IMR-90 (cell line): ENCODE measurements around the gene CTAG2. TPM values are rescaled to one million over a fixed set of nuclear protein-coding genes. Genes with fewer than 3 reads are reported as not detected.
"Not testable (repeated sequence)": the region's sequence is repeated elsewhere in the genome, so short reads cannot be mapped to it uniquely, and the experiment has no call there.

Source experiments
- ATAC-seq: fragments of 200-7000 bp; cut with Tn5 transposase; 2 replicates; pipeline ENCODE4 v1.9.1; 2020; ENCODE audit warnings: low read depth, mild to moderate bottlenecking, moderate library complexity
- BruUV-seq: library from RNA; stranded (reverse); fragments of 400-500 nt; replicated peaks from 2 replicates; lab custom pipeline; 2021; lab: Mats Ljungman, UMichigan
- CTCF ChIA-PET: fragments of 300-600 bp; formaldehyde crosslinking; extraction: SDS; loops from one replicate; lab custom pipeline; 2021; ENCODE audit warnings: antibody characterized with exemption; lab: Yijun Ruan, JAX
- POLR2A ChIA-PET: fragments of 300-600 bp; sonication (Branson Sonifier 250); formaldehyde crosslinking; loops from one replicate; lab custom pipeline; 2022; ENCODE audit warnings: antibody characterized with exemption; ENCODE audit not compliant: unreplicated experiment; lab: Charles Lee
- DNase-seq: peaks from one replicate; pipeline ENCODE4 v3.0.0; 2013
- H2AFZ ChIP-seq: replicated peaks from 2 replicates; pipeline ENCODE3; 2013; ENCODE audit warnings: low read length, mild to moderate bottlenecking; ENCODE audit not compliant: poor library complexity
- H2AK5ac ChIP-seq: 2 replicates; pipeline ENCODE4 v1.6.1; 2013; ENCODE audit warnings: low read depth, low read length, inconsistent platforms
- H2AK9ac ChIP-seq: replicated peaks from 2 replicates; pipeline ENCODE3; 2013; ENCODE audit warnings: mild to moderate bottlenecking, low read depth, low read length, moderate library complexity; ENCODE audit not compliant: poor library complexity
- H2BK120ac ChIP-seq: 2 replicates; pipeline ENCODE4 v1.6.1; 2013; ENCODE audit warnings: low read depth, low read length, inconsistent platforms
- H2BK15ac ChIP-seq: 3 replicates; pipeline ENCODE4 v1.6.1; 2013; ENCODE audit warnings: low read depth, low read length, inconsistent platforms
- H2BK20ac ChIP-seq: 2 replicates; pipeline ENCODE4 v1.6.1; 2013; ENCODE audit warnings: low read depth, mild to moderate bottlenecking, inconsistent platforms, low read length, moderate library complexity
- H2BK5ac ChIP-seq: 2 replicates; pipeline ENCODE4 v1.6.1; 2013; ENCODE audit warnings: mild to moderate bottlenecking, low read depth, low read length, inconsistent platforms; ENCODE audit not compliant: poor library complexity, severe bottlenecking
- H3K14ac ChIP-seq: replicated peaks from 2 replicates; pipeline ENCODE4 v1.6.1; 2013; ENCODE audit warnings: low read depth, low read length, inconsistent platforms
- H3K18ac ChIP-seq: 2 replicates; pipeline ENCODE4 v1.6.1; 2013; ENCODE audit warnings: low read depth, low read length, control low read depth
- H3K23ac ChIP-seq: 2 replicates; pipeline ENCODE4 v1.6.1; 2013; ENCODE audit warnings: low read depth, low read length, inconsistent platforms
- H3K27ac ChIP-seq: 2 replicates; pipeline ENCODE4 v1.5.1; 2013; ENCODE audit warnings: mild to moderate bottlenecking, control low read depth, low read length; ENCODE audit not compliant: insufficient read depth
- H3K27me3 ChIP-seq: 2 replicates; pipeline ENCODE4 v1.6.1; 2013; ENCODE audit warnings: low read length; ENCODE audit not compliant: control insufficient read depth, insufficient read depth
- H3K36me3 ChIP-seq: 2 replicates; pipeline ENCODE4 v1.6.1; 2013; ENCODE audit warnings: low read length, mixed read lengths; ENCODE audit not compliant: control insufficient read depth, insufficient read depth
- H3K4ac ChIP-seq: 2 replicates; pipeline ENCODE4 v1.6.1; 2013; ENCODE audit warnings: low read depth, low read length, inconsistent platforms
- H3K4me1 ChIP-seq: 2 replicates; pipeline ENCODE4 v1.6.1; 2013; ENCODE audit warnings: low read length, mixed read lengths; ENCODE audit not compliant: control insufficient read depth, insufficient read depth
- H3K4me2 ChIP-seq: 2 replicates; pipeline ENCODE4 v1.6.1; 2013; ENCODE audit warnings: low read depth, mild to moderate bottlenecking, control low read depth, low read length, moderate library complexity
- H3K4me3 ChIP-seq: 2 replicates; pipeline ENCODE4 v1.5.1; 2013; ENCODE audit warnings: low read depth, mild to moderate bottlenecking, control low read depth, low read length, moderate library complexity; ENCODE audit not compliant: insufficient read depth
- H3K56ac ChIP-seq: 2 replicates; pipeline ENCODE4 v1.6.1; 2013; ENCODE audit warnings: low read length, inconsistent platforms; ENCODE audit not compliant: insufficient read depth; ENCODE audit errors: extremely low read depth
- H3K79me1 ChIP-seq, 2 experiments: 2 replicates each; pipeline ENCODE4 v1.6.1; 2013; ENCODE audit warnings: low read length in 2 of 2, inconsistent platforms in 1 of 2, low read depth in 1 of 2
- H3K9ac ChIP-seq: 2 replicates; pipeline ENCODE4 v1.6.1; 2013; ENCODE audit warnings: low read depth, low read length, control low read depth
- H3K9me1 ChIP-seq: 2 replicates; pipeline ENCODE4 v1.6.1; 2013; ENCODE audit warnings: low read length, inconsistent platforms; ENCODE audit not compliant: insufficient read depth
- H3K9me3 ChIP-seq: 2 replicates; pipeline ENCODE4 v1.6.1; 2013; ENCODE audit warnings: low read length; ENCODE audit not compliant: control insufficient read depth, insufficient read depth
- H4K20me1 ChIP-seq: 2 replicates; pipeline ENCODE4 v1.6.1; 2013; ENCODE audit warnings: low read length, inconsistent platforms; ENCODE audit not compliant: insufficient read depth
- H4K5ac ChIP-seq: 2 replicates; pipeline ENCODE4 v1.6.1; 2013; ENCODE audit warnings: mild to moderate bottlenecking, low read depth, low read length, control low read depth
- H4K8ac ChIP-seq, 2 experiments: 2 replicates each; pipeline ENCODE4 v1.6.1; 2013; ENCODE audit warnings: low read depth in 2 of 2, low read length in 2 of 2, control low read depth in 1 of 2, inconsistent platforms in 1 of 2
- H4K91ac ChIP-seq: 2 replicates; pipeline ENCODE4 v1.6.1; 2013; ENCODE audit warnings: low read depth, low read length, inconsistent platforms; ENCODE audit not compliant: insufficient read depth
- WGBS, 2 experiments: methylation state at CpG; one replicate each; pipeline versions ENCODE4 v1.1.5 to v1.1.7; 2013; ENCODE audit warnings: missing lambda C conversion rate in 2 of 2; ENCODE audit not compliant: insufficient read length in 1 of 2; ENCODE audit errors: extremely low coverage in 2 of 2; 5-methylcytosine and 5-hydroxymethylcytosine counted together
- dilution Hi-C: fragments of 300-500 bp; cut with HindIII; formaldehyde crosslinking; loops from one replicate; pipeline ENCODE4 v1.14.3; 2018; ENCODE audit warnings: low sequenced_read_pairs; ENCODE audit not compliant: unreplicated experiment
- in situ Hi-C: fragments of 300-500 bp; cut with MboI; formaldehyde crosslinking; loops from 3 replicates; pipeline ENCODE4 v1.14.3; 2019; ENCODE audit warnings: low sequenced_read_pairs, inconsistent platforms, mixed read lengths
- intact Hi-C: fragments of 100-400 bp; cut with micrococcal nuclease; formaldehyde crosslinking; loops from 2 replicates; pipeline ENCODE4 v1.10.0; 2022
- polyA plus RNA-seq, 3 experiments: library from polyadenylated mRNA; depleted of rRNA; stranded (reverse); fragments of >200 nt; gene quantifications; 2 replicates each; pipeline ENCODE4 v1.2.3, GENCODE V29; 2012; ENCODE audit warnings: low replicate concordance in 1 of 3
- total RNA-seq: library from RNA; depleted of rRNA; stranded (reverse); fragments of >200 nt; gene quantifications from 2 replicates; pipeline ENCODE4 v1.2.3, GENCODE V29; 2012

Gene CTAG2
- total and polyA plus RNA-seq, 2 of the 4 experiments (the other 2 are of a cell fraction): 27.1 to 42.5 TPM

GRCh38 chrX:154645745-154646378 is 7.5 kb downstream of the CTAG2 start:
- H4K91ac ChIP-seq, H4K20me1 ChIP-seq, H3K4ac ChIP-seq, H3K18ac ChIP-seq, H4K8ac ChIP-seq, BruUV-seq, H2AK5ac ChIP-seq, H2BK5ac ChIP-seq, dilution Hi-C loops, H3K4me1 ChIP-seq, H3K23ac ChIP-seq, H3K9me3 ChIP-seq, H2BK15ac ChIP-seq, H3K4me3 ChIP-seq, DNase-seq, H2BK20ac ChIP-seq, H2AFZ ChIP-seq, H3K14ac ChIP-seq, H3K56ac ChIP-seq, H3K9ac ChIP-seq, in situ Hi-C loops, H2AK9ac ChIP-seq, H3K27ac ChIP-seq, H4K5ac ChIP-seq, H2BK120ac ChIP-seq, H3K4me2 ChIP-seq, H3K36me3 ChIP-seq, POLR2A ChIA-PET, H3K9me1 ChIP-seq, H3K27me3 ChIP-seq, CTCF ChIA-PET, ATAC-seq, H3K79me1 ChIP-seq, intact Hi-C loops: not testable (repeated sequence)
- no CpG with 5 or more reads among the region's 24 CpGs for WGBS, 2 experiments

- dilution Hi-C loops, H3K14ac ChIP-seq, BruUV-seq: not testable (repeated sequence)
Observed at GRCh38 chrX:154643708-154644107, 9.7 kb downstream of the CTAG2 start.

More at GRCh38 chrX:154643708-154644107, 9.7 kb downstream of the CTAG2 start:
- H2BK120ac ChIP-seq, H4K8ac ChIP-seq, H2BK15ac ChIP-seq, H3K4me1 ChIP-seq, H2AK5ac ChIP-seq, H4K91ac ChIP-seq, ATAC-seq, H4K20me1 ChIP-seq, H3K56ac ChIP-seq, in situ Hi-C loops, H3K18ac ChIP-seq, H3K9ac ChIP-seq, POLR2A ChIA-PET, H3K9me3 ChIP-seq, intact Hi-C loops, H3K79me1 ChIP-seq, H3K9me1 ChIP-seq, H4K5ac ChIP-seq, H3K4me3 ChIP-seq, H3K27me3 ChIP-seq, H3K36me3 ChIP-seq, H2BK20ac ChIP-seq, H3K27ac ChIP-seq, H3K4ac ChIP-seq, H3K23ac ChIP-seq, CTCF ChIA-PET, H2AK9ac ChIP-seq, H2AFZ ChIP-seq, H3K4me2 ChIP-seq, H2BK5ac ChIP-seq, DNase-seq: not testable (repeated sequence)
- no CpG with 5 or more reads among the region's 31 CpGs for WGBS, 2 experiments
